B cell (primary cell): ENCODE measurements around the gene PTPN23.

Source experiments
- CTCF ChIP-seq: fragments of 200-600 bp; IDR thresholded peaks from one replicate; pipeline ENCODE4 v1.8.0; 2022; ENCODE audit warnings: antibody characterized with exemption, mild to moderate bottlenecking
- EZH2 ChIP-seq: IDR thresholded peaks from 2 replicates; pipeline ENCODE4 v1.6.1; 2012; ENCODE audit warnings: borderline replicate concordance, low read depth, mild to moderate bottlenecking, moderate library complexity, low read length; ENCODE audit not compliant: insufficient read depth, poor library complexity, severe bottlenecking

GRCh38 chr3:47337656-47338055 is 43.2 kb upstream of the PTPN23 start:
- TF ChIP-seq EZH2 = no peak
- no peak for TF ChIP-seq CTCF
